Measurements from ENCODE around the gene FAM153A.
"Not testable (repeated sequence)": the region's sequence is repeated elsewhere in the genome, so short reads cannot be mapped to it uniquely, and the experiment has no call there.

FAM153A gene

DNA sequence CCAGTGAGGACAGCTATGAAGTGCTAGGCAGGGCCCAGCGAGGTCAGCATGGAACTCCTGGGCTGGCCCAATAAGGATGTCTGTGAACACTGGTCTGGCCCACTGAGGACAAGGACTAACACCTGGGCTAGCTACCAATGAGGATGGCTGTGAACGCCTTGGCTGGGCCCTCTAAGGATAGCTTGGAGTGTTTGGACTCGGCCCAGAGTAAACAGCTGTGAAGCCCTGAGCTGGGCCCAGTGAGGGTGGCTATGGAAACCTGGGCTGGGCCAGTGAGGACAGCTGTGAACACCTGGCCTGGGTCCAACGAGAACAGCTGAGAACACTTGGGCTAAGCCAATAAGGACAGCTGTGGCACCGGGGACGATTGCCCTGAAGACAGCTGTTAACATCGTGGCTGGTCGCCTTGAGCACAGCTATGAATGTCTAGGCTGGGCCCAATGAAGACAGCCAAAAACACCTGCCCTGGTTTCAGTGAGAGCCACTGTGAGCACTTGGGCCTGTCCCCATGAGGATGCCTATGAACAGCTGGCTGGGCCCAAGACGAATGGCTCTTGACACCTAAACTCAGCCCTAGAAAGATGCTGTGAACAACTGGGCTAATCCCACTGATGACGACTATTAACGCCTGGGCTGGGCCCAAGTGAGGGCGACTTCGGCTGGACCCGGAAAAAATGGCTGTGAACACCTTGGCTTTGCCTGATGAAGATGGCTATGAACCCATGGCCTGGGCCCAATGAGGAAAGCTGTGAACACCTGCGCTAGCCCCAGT lies 18.8 kb downstream of the FAM153A start:
- DNase-seq (ENCODE audit: low spot score); in situ Hi-C loops (cut with MboI; ENCODE audit: low sequenced_read_pairs, unreplicated experiment): not testable (repeated sequence)

GRCh38 chr5:177760954-177761353 lies 21.7 kb downstream of the FAM153A start:
- DNase-seq (ENCODE audit: low spot score); in situ Hi-C loops (cut with MboI; ENCODE audit: low sequenced_read_pairs, unreplicated experiment): not testable (repeated sequence)

- in situ Hi-C loops (cut with MboI; ENCODE audit: low sequenced_read_pairs, unreplicated experiment); DNase-seq (ENCODE audit: low spot score): not testable (repeated sequence)
Observed at GRCh38 chr5:177747354-177747753, 35.3 kb downstream of the FAM153A start.

- DNase-seq (ENCODE audit: low spot score); in situ Hi-C loops (cut with MboI; ENCODE audit: low sequenced_read_pairs, unreplicated experiment): not testable (repeated sequence)
Observed at GRCh38 chr5:177724858-177725257, 57.8 kb downstream of the FAM153A start.

GRCh38 chr5:177723831-177724485 lies 58.7 kb downstream of the FAM153A start:
- DNase-seq (ENCODE audit: low spot score); in situ Hi-C loops (cut with MboI; ENCODE audit: low sequenced_read_pairs, unreplicated experiment): not testable (repeated sequence)

DNA sequence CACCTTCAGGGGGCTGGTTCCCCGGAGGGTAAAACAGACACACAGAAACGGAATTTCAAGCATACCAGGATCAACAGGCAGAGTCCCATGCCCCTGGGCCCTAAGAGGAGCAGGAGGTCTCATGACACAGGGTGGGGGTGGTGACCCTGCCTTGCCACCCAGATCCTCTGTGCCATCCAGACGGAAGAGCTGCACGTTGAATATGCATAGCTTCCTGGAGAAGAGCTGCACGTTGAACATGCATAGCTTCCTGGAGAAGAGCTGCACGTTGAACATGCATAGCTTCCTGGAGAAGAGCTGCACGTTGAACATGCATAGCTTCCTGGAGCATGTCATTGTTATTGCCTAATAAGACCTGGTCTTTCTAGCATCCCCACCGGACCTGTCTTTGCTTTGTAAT lies 59.9 kb downstream of the FAM153A start:
- DNase-seq (ENCODE audit: low spot score); in situ Hi-C loops (cut with MboI; ENCODE audit: low sequenced_read_pairs, unreplicated experiment): not testable (repeated sequence)

DNA sequence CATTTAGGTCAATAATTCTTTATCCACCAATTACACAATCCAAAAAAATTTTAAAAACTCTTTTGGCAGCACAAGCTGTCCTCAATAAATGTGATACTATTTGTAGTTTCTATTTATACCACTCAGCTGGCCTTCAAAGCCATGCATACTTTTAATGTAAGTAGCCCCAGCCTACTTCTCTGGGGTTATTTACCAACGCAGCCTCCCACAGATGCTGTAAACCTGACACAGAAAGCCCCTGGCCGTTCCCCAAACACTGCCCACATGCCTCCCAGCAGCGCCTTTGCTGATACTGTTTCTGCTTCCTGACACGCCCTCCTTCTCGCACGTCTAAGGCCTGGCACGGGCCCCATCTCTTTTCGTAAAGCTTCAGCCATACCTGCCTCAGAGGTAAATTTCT lies 62.7 kb downstream of the FAM153A start:
- DNase-seq (ENCODE audit: low spot score); in situ Hi-C loops (cut with MboI; ENCODE audit: low sequenced_read_pairs, unreplicated experiment): not testable (repeated sequence)

DNA sequence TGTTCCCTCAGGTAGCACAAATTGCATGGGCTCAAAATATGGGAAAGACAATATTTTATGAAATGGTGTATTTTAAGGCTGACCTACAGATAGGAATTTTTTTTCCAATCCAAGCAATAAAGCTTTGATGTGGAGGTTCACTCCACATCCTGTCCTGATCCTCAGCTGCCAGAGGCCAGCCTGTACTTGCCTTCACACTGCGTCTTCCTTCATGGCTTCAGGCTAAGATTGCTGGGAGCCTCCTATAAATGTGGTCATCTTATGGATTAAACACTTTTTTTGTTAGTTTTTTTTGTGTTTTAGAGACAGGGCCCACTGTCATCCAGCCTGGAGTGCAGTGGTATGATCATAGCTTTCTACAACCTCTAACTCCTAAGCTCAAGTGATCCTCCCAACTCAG lies 67.3 kb downstream of the FAM153A start:
- DNase-seq (ENCODE audit: low spot score); in situ Hi-C loops (cut with MboI; ENCODE audit: low sequenced_read_pairs, unreplicated experiment): not testable (repeated sequence)

- in situ Hi-C loops (cut with MboI; ENCODE audit: low sequenced_read_pairs, unreplicated experiment); DNase-seq (ENCODE audit: low spot score): not testable (repeated sequence)
Observed at GRCh38 chr5:177696100-177696499, 86.6 kb downstream of the FAM153A start.

DNA sequence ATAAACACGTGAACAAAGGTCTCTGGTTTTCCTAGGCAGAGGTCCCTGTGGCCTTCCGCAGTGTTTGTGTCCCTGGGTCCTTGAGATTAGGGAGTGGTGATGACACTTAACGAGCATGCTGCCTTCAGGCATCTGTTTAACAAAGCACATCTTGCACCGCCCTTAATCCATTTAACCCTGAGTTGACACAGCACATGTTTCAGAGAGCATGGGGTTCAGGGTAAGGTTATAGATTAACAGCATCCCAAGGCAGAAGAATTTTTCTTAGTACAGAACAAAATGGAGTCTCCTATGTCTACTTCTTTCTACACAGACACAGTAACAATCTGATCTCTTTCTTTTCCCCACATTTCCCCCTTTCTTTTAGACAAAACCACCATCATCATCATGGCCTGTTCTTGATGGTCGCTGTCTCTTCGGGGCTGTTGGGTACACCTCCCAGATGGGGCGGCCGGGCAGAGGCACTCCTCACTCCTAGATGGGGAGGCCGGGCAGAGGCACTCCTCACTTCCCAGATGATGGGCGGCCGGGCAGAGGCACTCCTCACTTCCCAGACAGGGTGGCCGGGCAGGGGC lies 87.3 kb downstream of the FAM153A start:
- DNase-seq (ENCODE audit: low spot score); in situ Hi-C loops (cut with MboI; ENCODE audit: low sequenced_read_pairs, unreplicated experiment): not testable (repeated sequence)

GRCh38 chr5:177694518-177694835 lies 88.2 kb downstream of the FAM153A start:
- in situ Hi-C loops (cut with MboI; ENCODE audit: low sequenced_read_pairs, unreplicated experiment); DNase-seq (ENCODE audit: low spot score): not testable (repeated sequence)

- in situ Hi-C loops (cut with MboI; ENCODE audit: low sequenced_read_pairs, unreplicated experiment); DNase-seq (ENCODE audit: low spot score): not testable (repeated sequence)
Observed at GRCh38 chr5:177693671-177694517, 88.8 kb downstream of the FAM153A start.

DNA sequence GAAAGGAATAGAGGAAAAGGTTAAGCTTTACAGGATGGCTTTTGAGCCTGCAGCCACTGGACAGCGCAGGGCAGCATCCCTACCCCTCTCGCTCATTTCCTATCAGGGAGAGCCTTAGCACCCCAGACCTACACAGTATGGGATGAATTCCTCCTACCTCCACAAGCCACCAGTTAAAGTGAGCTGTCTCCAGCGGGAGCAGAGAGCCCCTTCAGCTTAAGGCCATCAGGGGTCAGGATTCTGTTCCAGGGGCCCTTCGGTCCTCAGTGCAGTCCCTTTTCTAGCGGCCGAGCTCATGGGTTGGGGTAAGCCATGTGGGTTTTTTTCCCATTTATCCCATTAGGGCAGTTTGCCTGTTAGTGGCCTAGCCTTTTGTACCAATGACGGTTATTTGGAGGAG lies 89.7 kb downstream of the FAM153A start:
- DNase-seq (ENCODE audit: low spot score); in situ Hi-C loops (cut with MboI; ENCODE audit: low sequenced_read_pairs, unreplicated experiment): not testable (repeated sequence)

- in situ Hi-C loops (cut with MboI; ENCODE audit: low sequenced_read_pairs, unreplicated experiment); DNase-seq (ENCODE audit: low spot score): not testable (repeated sequence)
Observed at GRCh38 chr5:177692507-177692906, 90.2 kb downstream of the FAM153A start.

GRCh38 chr5:177689011-177689610 lies 93.6 kb downstream of the FAM153A start:
- DNase-seq (ENCODE audit: low spot score); in situ Hi-C loops (cut with MboI; ENCODE audit: low sequenced_read_pairs, unreplicated experiment): not testable (repeated sequence)

- in situ Hi-C loops (cut with MboI; ENCODE audit: low sequenced_read_pairs, unreplicated experiment); DNase-seq (ENCODE audit: low spot score): not testable (repeated sequence)
Observed at GRCh38 chr5:177688091-177688490, 94.6 kb downstream of the FAM153A start.

DNA sequence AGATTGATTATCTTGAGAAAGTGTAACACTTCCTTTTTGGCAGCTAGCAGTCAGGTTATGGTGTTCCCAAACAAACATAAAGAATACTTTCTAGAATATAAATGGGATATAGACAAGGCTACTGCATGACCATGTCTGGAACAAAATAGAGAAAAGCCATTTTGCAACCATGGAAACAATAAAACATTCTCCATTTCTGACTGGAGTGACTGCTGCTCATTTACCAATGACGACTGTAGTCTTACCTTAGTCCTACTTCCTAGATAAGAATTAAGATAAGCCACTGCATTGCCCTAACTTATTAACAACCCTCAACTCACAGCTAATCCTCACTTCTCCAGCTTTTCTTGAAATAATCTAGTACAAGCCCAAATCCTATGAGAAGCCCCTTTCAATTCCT lies 100.8 kb downstream of the FAM153A start:
- in situ Hi-C loops (cut with MboI; ENCODE audit: low sequenced_read_pairs, unreplicated experiment); DNase-seq (ENCODE audit: low spot score): not testable (repeated sequence)

Data from GM13976 (cell line).